Stimulated activated CD4-positive, alpha-beta T cell treated with anti-CD3 and anti-CD28 coated beads, Interleukin-4, amount 100 ng/mL, for 48 hours (primary cell): ENCODE results near the gene HOXB3.

ENCODE experiments used
- DNase-seq, 2 donors: peaks; one replicate each; pipeline ENCODE4 v3.0.0-alpha.2; 2020; ENCODE audit warnings: low read depth in 2 of 2

Gene HOXB3

GRCh38 chr17:48500435-48501426 lies 89.3 kb downstream of the HOXB3 start:
- DNase-seq: no peak

GRCh38 chr17:48499735-48500434 lies 90.2 kb downstream of the HOXB3 start:
- no peak for DNase-seq

- no peak for DNase-seq
Measured at GRCh38 chr17:48499248-48499647, 90.8 kb downstream of the HOXB3 start.
